Bronchial epithelial cell (primary cell): ENCODE results near the gene ZNF236. TPM values are rescaled to one million over a fixed set of nuclear protein-coding genes. Genes with fewer than 3 reads are reported as not detected.
"Not testable (repeated sequence)": the region's sequence is repeated elsewhere in the genome, so short reads cannot be mapped to it uniquely, and the experiment has no call there.

Experiments
- DNase-seq: peaks from one replicate; pipeline ENCODE4 v3.0.0-alpha.2; 2010; ENCODE audit warnings: low read depth
- FAIRE-seq: peaks from 2 replicates; lab custom pipeline; 2011; peaks lifted over from hg19 to GRCh38; lab: Jason Lieb, UNC
- H3K27me3 ChIP-seq: 2 replicates; pipeline ENCODE4 v1.5.1; 2011; ENCODE audit warnings: low read length; ENCODE audit not compliant: control insufficient read depth, insufficient read depth
- H3K36me3 ChIP-seq: 2 replicates; pipeline ENCODE4 v1.5.1; 2011; ENCODE audit warnings: low read length; ENCODE audit not compliant: control insufficient read depth, insufficient read depth
- H3K4me3 ChIP-seq: 2 replicates; pipeline ENCODE4 v1.5.1; 2011; ENCODE audit warnings: mild to moderate bottlenecking, low read depth, low read length, control low read depth
- total RNA-seq: library from RNA; depleted of rRNA; stranded (reverse); fragments of >200 nt; gene quantifications from 2 replicates; pipeline ENCODE4 v1.2.1, GENCODE V29; 2014
- TF ChIP-seq, protein P1 (sequence below): IDR thresholded peaks from 2 replicates; pipeline ENCODE4 v1.5.1; 2011; ENCODE audit warnings: mild to moderate bottlenecking, moderate library complexity, low read length, control low read depth, inconsistent platforms; ENCODE audit not compliant: insufficient read depth, severe bottlenecking

The ZNF236 gene
- total RNA-seq, 1 donor from 2014 or later: 5.3 TPM

DNA sequence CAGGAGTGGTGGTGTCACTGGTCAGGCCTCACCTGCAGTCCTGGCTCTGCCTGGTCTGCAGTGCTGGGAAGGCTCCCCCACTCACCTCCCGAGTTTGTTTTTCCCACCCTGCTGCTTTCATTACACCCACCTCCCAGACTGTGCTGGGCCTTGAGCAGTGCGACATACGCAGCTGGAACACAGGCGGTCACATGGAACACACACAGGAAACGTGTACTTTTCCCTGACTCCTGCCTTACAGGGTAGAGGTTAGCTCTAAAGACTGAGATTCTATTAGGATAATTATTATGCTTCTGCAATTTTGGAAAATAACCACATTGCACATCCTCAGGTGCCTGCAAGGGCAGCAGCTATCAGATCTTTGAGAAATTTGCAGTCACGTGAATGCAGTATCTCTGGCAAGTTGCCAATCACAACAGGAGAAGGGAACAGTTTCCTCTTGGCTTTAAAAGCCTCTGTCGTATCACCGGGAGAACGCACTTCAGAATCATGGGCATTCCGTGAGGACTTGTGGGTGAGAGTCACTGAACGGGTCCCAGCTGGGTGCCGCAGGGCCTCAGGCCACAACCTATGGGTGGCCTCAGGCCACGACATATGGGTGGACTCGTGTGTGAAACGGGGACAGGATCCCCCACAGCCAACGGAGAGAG is 136.5 kb downstream of the ZNF236 start:
- H3K36me3 ChIP-seq: peaks cover 11% of the 10 kb centered on the region
- DNase-seq (no peak), FAIRE-seq (no peak)
- TF ChIP-seq, protein P1, sequence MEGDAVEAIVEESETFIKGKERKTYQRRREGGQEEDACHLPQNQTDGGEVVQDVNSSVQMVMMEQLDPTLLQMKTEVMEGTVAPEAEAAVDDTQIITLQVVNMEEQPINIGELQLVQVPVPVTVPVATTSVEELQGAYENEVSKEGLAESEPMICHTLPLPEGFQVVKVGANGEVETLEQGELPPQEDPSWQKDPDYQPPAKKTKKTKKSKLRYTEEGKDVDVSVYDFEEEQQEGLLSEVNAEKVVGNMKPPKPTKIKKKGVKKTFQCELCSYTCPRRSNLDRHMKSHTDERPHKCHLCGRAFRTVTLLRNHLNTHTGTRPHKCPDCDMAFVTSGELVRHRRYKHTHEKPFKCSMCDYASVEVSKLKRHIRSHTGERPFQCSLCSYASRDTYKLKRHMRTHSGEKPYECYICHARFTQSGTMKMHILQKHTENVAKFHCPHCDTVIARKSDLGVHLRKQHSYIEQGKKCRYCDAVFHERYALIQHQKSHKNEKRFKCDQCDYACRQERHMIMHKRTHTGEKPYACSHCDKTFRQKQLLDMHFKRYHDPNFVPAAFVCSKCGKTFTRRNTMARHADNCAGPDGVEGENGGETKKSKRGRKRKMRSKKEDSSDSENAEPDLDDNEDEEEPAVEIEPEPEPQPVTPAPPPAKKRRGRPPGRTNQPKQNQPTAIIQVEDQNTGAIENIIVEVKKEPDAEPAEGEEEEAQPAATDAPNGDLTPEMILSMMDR: no peak
- H3K27me3 ChIP-seq: no peaks in the 10 kb centered on the region
- H3K4me3 ChIP-seq: no peak overlapping the region

DNA sequence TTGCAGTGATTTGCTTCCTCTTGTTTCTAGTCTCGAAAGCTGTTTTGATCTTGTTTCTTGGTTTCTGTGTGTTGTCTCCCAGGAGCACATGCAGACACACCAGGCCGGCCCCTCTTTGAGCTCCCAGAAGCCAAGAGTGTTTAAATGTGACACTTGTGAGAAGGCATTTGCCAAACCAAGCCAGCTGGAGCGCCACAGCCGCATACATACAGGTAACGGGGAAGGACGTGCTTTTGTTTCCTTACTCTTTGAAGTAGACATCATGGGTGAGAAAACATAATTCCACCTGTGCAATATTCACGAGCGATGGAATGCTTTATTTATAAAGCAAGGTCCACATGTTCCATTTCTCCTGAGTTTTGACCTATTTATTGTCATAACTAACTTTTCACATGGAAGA is 137.2 kb downstream of the ZNF236 start:
- Histone ChIP-seq H3K36me3 (peaks cover 11% of the 10 kb centered on the region), H3K4me3 (no peak overlapping the region), H3K27me3 (no peaks in the 10 kb centered on the region)
- FAIRE-seq (no peak), DNase-seq (no peak)
- TF ChIP-seq, protein P1: no peak

- TF ChIP-seq, protein P1: no peak
- no peak for FAIRE-seq
- H3K36me3 ChIP-seq: peaks cover 11% of the 10 kb centered on the region
Observed at GRCh38 chr18:76960528-76961035, 138.2 kb downstream of the ZNF236 start.

GRCh38 chr18:76962851-76963250 is 140.5 kb downstream of the ZNF236 start:
- TF ChIP-seq, protein P1: no peak
- peaks cover 9% of the 10 kb centered on the region for H3K36me3 ChIP-seq
- H3K4me3 ChIP-seq: no peak overlapping the region
- FAIRE-seq: no peak
- DNase-seq: no peak
- no peaks in the 10 kb centered on the region for H3K27me3 ChIP-seq

More at GRCh38 chr18:76960528-76961035, 138.2 kb downstream of the ZNF236 start:
- H3K27me3 ChIP-seq: no peaks in the 10 kb centered on the region
- no peak overlapping the region for H3K4me3 ChIP-seq
- DNase-seq: no peak

- H3K4me3 ChIP-seq: no peak overlapping the region
- H3K27me3 ChIP-seq: no peaks in the 10 kb centered on the region
- H3K36me3 ChIP-seq: peaks cover 3% of the 10 kb centered on the region
- FAIRE-seq (no peak), DNase-seq (no peak)
- TF ChIP-seq, protein P1: no peak
Observed at GRCh38 chr18:76963936-76964335, 141.6 kb downstream of the ZNF236 start.

DNA sequence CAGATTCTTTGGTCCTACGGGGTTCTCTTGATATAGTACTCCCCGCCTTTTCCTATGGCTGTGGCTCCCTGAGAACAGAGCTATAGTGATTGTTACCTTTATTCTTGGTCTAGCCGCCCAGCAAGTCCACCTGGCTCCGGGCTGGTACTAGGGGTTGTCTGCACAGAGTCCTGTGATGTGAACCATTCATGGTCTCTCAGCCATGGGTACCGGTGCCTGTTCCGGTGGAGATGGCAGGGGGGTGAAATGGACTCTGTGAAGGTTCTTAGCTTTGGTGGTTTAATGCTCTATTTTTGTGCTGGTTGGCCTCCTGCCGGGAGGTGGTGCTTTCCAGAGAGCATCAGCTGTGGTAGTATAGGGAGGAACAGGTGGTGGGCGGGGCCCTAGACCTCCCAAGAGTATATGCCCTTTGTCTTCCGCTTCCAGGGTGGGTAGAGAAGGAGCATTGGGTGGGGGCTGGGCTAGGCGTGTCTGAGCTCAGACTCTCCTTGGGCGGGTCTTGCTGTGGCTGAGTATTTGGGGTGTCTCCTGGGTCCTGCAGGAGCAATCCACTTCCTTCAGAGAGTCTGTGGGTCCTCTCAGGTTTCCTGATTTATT is 143.3 kb downstream of the ZNF236 start:
- not testable (repeated sequence) for FAIRE-seq, DNase-seq, H3K4me3 ChIP-seq

GRCh38 chr18:76967299-76967698 is 144.9 kb downstream of the ZNF236 start:
- not testable (repeated sequence) for H3K27me3 ChIP-seq, DNase-seq, H3K4me3 ChIP-seq, H3K36me3 ChIP-seq
- peak; percentile 100 for FAIRE-seq

More for the DNA sequence above, 143.3 kb downstream of the ZNF236 start:
- H3K36me3 ChIP-seq, H3K27me3 ChIP-seq: not testable (repeated sequence)
